Skeletal muscle satellite cell (primary cell): Measurements from ENCODE around the gene DYNC2H1. TPM values are rescaled to one million over a fixed set of nuclear protein-coding genes. Genes with fewer than 3 reads are reported as not detected.

ENCODE experiments used
- H3K27me3 ChIP-seq: 2 replicates; pipeline ENCODE4 v1.7.0; 2013; ENCODE audit warnings: low read length; ENCODE audit not compliant: control insufficient read depth, insufficient read depth
- H3K36me3 ChIP-seq: 2 replicates; pipeline ENCODE4 v1.7.0; 2013; ENCODE audit warnings: mild to moderate bottlenecking, control low read depth, low read length; ENCODE audit not compliant: insufficient read depth
- H3K4me1 ChIP-seq: 2 replicates; pipeline ENCODE4 v1.7.0; 2013; ENCODE audit warnings: low read length; ENCODE audit not compliant: control insufficient read depth, insufficient read depth
- H3K4me2 ChIP-seq: 2 replicates; pipeline ENCODE4 v1.7.0; 2013; ENCODE audit warnings: mild to moderate bottlenecking, low read length
- H3K4me3 ChIP-seq: 2 replicates; pipeline ENCODE4 v1.7.0; 2013; ENCODE audit warnings: low read length
- H3K9ac ChIP-seq: 2 replicates; pipeline ENCODE4 v1.7.0; 2013; ENCODE audit warnings: mild to moderate bottlenecking, low read depth, low read length, moderate library complexity
- H3K9me3 ChIP-seq: replicated peaks from 2 replicates; pipeline ENCODE4 v1.7.0; 2013; ENCODE audit warnings: mild to moderate bottlenecking, control low read depth, low read length
- total RNA-seq: library from RNA; depleted of rRNA; stranded (reverse); fragments of >200 nt; gene quantifications from 2 replicates; pipeline ENCODE4 v1.2.3, GENCODE V29; 2012; rRNA removed

DYNC2H1 gene, protein sequence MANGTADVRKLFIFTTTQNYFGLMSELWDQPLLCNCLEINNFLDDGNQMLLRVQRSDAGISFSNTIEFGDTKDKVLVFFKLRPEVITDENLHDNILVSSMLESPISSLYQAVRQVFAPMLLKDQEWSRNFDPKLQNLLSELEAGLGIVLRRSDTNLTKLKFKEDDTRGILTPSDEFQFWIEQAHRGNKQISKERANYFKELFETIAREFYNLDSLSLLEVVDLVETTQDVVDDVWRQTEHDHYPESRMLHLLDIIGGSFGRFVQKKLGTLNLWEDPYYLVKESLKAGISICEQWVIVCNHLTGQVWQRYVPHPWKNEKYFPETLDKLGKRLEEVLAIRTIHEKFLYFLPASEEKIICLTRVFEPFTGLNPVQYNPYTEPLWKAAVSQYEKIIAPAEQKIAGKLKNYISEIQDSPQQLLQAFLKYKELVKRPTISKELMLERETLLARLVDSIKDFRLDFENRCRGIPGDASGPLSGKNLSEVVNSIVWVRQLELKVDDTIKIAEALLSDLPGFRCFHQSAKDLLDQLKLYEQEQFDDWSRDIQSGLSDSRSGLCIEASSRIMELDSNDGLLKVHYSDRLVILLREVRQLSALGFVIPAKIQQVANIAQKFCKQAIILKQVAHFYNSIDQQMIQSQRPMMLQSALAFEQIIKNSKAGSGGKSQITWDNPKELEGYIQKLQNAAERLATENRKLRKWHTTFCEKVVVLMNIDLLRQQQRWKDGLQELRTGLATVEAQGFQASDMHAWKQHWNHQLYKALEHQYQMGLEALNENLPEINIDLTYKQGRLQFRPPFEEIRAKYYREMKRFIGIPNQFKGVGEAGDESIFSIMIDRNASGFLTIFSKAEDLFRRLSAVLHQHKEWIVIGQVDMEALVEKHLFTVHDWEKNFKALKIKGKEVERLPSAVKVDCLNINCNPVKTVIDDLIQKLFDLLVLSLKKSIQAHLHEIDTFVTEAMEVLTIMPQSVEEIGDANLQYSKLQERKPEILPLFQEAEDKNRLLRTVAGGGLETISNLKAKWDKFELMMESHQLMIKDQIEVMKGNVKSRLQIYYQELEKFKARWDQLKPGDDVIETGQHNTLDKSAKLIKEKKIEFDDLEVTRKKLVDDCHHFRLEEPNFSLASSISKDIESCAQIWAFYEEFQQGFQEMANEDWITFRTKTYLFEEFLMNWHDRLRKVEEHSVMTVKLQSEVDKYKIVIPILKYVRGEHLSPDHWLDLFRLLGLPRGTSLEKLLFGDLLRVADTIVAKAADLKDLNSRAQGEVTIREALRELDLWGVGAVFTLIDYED (N-terminal part only)
- total RNA-seq = 41.9 and 50.7 TPM in 2 replicates

DNA sequence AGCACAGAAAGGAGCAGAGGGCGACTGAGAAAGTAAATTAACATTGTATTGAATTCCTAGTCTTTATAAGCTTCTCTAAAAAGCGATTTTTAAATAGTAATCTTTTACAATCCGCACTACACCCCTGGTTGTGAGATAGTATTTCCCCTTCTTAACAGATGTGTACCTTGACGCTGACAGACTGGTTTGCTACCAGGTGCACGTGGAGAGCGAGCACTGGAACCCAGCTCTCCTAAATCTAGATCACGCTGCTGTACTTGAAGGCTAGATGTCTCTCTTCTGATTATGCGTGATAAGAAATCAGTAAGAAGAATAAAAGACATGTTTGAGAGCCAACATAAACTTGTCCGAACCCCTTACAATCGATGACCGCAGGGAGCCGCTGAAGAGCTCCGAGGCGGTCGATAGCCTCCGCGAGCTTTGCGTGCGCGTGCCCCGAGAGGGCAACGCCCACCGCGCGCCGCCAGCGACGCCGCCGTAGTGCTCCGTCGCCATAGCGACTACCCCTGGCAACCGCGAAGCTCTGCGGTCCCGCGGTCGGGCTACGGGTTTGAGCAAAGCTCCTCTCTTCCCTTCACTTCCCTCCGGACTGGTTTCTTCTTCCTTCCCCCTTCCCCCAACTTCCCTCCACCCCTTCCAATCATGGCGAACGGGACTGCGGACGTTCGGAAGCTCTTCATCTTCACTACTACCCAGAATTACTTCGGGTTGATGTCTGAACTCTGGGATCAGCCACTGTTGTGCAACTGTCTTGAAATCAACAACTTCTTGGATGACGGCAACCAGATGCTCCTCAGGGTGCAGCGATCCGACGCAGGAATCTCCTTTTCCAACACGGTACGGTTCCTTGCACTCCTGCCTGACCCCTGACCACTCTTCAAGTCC is at the start of gene DYNC2H1:
TSS of gene DYNC2H1 (plus strand) at position 494 of the 885 bp plus-strand sequence. CDS start at position 643, 149 bp downstream.
- H3K27me3 ChIP-seq = peaks cover 4% of the 10 kb centered on the region

DNA sequence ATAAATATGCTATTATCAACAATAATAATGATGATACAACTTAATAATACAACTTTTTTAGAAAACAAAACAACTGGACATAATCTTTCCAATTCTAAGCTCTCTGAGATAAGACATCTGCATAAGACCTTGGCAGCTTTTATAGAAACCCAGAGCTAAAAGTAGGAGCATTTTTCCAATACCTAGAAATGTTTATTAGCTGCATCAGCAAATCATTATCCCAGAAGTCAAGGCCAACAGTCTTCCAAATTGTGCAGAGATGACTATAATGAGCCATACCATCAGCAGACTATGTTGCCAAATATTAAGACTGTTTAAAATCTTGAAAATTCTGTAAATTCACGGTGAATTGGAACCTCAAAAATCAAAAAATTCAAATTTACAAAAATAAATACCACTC is 47.6 kb upstream of the DYNC2H1 start:
- Histone ChIP-seq H3K36me3 (peaks cover 35% of the 10 kb centered on the region), H3K9me3 (no peaks in the 10 kb centered on the region), H3K4me1 (no peaks in the 10 kb centered on the region), H3K9ac (no peak overlapping the region), H3K4me2 (no peak overlapping the region), H3K4me3 (no peak overlapping the region), H3K27me3 (no peaks in the 10 kb centered on the region)

More for the DNA sequence above, at the start of gene DYNC2H1:
- Histone ChIP-seq H3K4me3 (peak within 1 kb of the TSS; percentile 79), H3K9ac (peak within 1 kb of the TSS; percentile 78), H3K36me3 (no peaks in the 10 kb centered on the region), H3K4me2 (peak within 1 kb of the TSS; percentile 82), H3K9me3 (no peaks in the 10 kb centered on the region), H3K4me1 (peaks cover 10% of the 10 kb centered on the region)

DNA sequence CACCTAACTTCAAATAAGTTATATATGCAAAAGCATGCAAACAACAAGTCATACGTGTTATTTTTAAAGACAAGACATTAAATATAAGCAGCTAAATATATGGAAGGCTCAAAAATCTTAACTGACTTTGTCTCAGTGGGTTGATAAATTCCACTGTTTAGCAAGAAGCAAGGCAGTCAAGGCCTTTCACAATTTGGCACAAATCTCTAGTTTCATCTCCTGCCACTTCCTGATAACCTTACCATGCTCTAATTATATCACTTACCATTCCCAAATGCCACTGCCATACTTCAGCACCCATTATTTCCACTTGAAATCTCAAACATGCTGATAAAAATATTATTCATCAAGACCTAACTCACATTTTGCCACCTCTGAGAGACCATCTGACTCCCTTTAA is 42.1 kb upstream of the DYNC2H1 start:
- Histone ChIP-seq H3K27me3 (no peaks in the 10 kb centered on the region), H3K4me1 (no peaks in the 10 kb centered on the region), H3K36me3 (peaks cover 26% of the 10 kb centered on the region), H3K9ac (no peak overlapping the region), H3K9me3 (no peaks in the 10 kb centered on the region), H3K4me2 (no peak overlapping the region), H3K4me3 (no peak overlapping the region)

DNA sequence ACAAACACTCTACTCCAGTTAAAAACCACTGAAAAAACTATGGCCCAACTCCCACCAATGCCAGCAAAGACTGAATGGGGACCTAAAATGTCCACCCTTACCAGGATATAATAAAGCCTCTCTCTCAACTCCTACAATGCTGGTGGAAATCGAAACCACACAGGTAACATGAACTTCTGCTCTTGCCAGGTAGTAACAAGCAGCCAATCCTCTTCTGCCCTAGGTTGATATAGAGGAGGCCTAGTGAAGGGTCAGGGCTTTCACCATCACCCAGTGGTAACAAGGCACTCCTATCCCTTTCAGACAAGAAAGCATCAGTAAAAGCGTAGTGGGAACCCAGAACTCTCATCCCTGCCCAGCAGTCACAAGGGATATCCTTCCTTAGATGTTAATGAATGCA is 39.9 kb upstream of the DYNC2H1 start:
- Histone ChIP-seq H3K9ac (no peak overlapping the region), H3K36me3 (peaks cover 21% of the 10 kb centered on the region), H3K9me3 (no peaks in the 10 kb centered on the region), H3K4me3 (no peak overlapping the region), H3K4me1 (no peaks in the 10 kb centered on the region), H3K4me2 (no peak overlapping the region), H3K27me3 (no peaks in the 10 kb centered on the region)

DNA sequence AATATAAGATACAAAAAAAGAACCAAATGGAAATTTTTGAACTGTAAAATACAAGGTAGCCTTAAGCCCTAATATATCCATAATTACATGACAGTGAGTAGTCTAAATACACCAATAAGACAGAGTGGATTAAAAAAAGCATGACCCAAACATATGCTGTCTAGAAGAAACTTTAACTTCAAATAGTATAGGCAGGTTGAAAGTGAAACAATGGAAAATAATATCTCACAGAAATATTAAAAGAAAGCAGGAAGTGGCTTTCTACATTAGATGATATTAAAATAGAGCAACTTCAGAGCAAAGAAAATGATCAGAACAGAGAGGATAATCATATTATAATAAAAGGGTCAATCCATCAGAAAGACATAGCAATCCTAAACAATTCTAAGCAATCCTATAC is 39.1 kb upstream of the DYNC2H1 start:
- no peaks in the 10 kb centered on the region for H3K27me3 ChIP-seq
- H3K4me3 ChIP-seq = no peak overlapping the region
- no peak overlapping the region for H3K4me2 ChIP-seq
- no peaks in the 10 kb centered on the region for H3K9me3 ChIP-seq
- H3K9ac ChIP-seq = no peak overlapping the region
- peaks cover 19% of the 10 kb centered on the region for H3K36me3 ChIP-seq
- H3K4me1 ChIP-seq = no peaks in the 10 kb centered on the region

DNA sequence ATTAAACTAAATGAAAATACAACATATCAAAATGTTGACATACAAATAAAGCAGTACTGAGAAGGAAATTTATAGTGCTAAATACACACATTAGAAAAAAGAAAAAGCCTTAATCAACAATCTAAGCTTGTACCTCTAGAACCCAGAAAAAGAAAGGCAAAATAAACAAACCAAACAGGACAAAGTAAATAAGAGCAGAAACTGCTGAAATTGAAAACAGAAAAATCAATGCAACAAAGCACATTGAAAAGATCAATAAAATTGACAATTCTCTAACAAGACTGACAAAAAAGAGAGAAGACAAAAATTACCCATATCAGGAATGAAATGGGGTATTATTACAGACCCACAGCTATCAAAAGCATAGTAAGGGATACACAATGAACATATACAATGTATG is 38.2 kb upstream of the DYNC2H1 start:
- H3K4me3 ChIP-seq = no peak overlapping the region
- H3K9me3 ChIP-seq = no peaks in the 10 kb centered on the region
- H3K4me1 ChIP-seq = no peaks in the 10 kb centered on the region
- peaks cover 24% of the 10 kb centered on the region for H3K36me3 ChIP-seq
- H3K9ac ChIP-seq = no peak overlapping the region
- H3K27me3 ChIP-seq = no peaks in the 10 kb centered on the region
- no peak overlapping the region for H3K4me2 ChIP-seq

DNA sequence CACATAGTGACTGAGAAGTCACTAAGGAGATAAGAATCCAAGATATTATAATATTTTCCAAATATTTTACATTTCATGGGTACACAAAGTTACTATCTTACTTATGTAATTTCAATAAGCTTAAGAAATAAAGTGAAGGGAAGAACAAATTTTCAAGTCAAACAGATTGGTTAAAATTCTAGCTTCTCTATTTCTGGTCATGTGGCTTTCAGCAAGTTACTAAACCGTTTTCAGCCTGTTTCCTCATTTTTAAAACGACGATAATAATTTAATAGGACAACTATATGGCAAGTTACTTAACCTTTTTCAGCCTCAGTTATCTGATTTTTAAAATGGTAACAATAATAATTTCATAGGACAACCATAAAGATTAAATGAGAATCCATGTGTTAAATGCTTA is 32.9 kb upstream of the DYNC2H1 start:
- Histone ChIP-seq H3K27me3 (no peaks in the 10 kb centered on the region), H3K4me1 (peaks cover 13% of the 10 kb centered on the region), H3K36me3 (peaks cover 54% of the 10 kb centered on the region), H3K4me2 (no peak overlapping the region), H3K9me3 (no peaks in the 10 kb centered on the region), H3K9ac (no peak overlapping the region), H3K4me3 (no peak overlapping the region)

DNA sequence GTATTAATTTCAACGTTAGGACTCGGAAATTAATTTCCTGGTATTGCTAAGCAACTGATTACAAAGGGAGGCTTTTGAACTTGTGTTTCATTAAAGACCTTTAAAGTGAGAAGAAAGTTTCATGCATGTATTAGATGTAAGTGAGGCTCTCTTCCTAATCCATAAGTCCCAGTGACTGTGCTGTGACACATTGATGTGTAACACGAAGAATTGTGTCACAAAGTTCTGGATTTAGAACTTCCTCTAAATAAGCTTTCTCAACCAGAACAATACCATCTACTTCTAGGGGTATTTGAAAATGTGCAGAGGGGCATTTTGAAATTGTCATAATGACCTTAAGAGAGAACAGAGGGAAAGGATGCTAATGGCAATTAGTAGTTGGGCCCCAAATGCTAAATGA is 31.7 kb upstream of the DYNC2H1 start:
- Histone ChIP-seq H3K27me3 (no peaks in the 10 kb centered on the region), H3K4me1 (peaks cover 13% of the 10 kb centered on the region), H3K4me2 (no peak overlapping the region), H3K9ac (no peak overlapping the region), H3K36me3 (peaks cover 62% of the 10 kb centered on the region), H3K4me3 (no peak overlapping the region), H3K9me3 (no peaks in the 10 kb centered on the region)

DNA sequence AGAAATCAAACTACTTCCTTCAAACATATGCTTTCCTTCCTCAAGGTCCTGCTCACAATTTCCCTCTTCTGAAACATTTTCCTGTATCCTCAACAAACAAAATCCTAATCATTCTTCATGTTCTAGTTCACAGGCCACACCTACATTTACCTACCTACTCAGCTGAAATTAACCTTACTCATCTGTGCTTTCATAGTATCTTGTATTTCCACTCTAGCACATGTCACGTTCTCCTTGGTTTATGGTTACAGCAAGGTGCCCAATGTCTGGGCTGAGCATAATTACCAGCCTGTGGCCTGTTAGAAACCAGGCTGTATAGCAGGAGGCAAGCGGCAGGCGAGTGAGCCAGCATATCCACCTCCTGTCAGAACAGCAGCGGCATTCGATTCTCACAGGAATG is 30.5 kb upstream of the DYNC2H1 start:
- no peaks in the 10 kb centered on the region for H3K27me3 ChIP-seq
- H3K4me3 ChIP-seq = no peak overlapping the region
- H3K9me3 ChIP-seq = no peaks in the 10 kb centered on the region
- H3K4me2 ChIP-seq = no peak overlapping the region
- peaks cover 62% of the 10 kb centered on the region for H3K36me3 ChIP-seq
- H3K9ac ChIP-seq = no peak overlapping the region
- peaks cover 13% of the 10 kb centered on the region for H3K4me1 ChIP-seq

DNA sequence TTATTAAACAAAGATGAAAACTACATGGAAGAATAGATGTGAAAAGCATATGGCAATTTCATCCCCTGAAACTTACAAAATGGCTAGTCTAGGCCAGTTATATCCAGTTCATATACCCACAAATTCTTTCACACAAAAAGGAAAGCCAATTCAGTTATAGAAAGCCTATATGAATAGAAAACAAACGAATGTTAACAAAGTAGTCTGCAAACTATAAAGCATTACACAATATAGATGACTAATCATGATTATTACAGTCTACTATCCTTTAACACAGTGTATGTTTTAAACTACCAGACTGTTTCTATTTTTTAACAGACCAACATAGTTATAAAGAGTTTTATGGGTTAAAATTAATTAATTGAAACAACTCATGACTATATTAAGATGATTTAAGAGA is 29.4 kb upstream of the DYNC2H1 start:
- H3K4me3 ChIP-seq = no peak overlapping the region
- peaks cover 66% of the 10 kb centered on the region for H3K36me3 ChIP-seq
- no peak overlapping the region for H3K9ac ChIP-seq
- H3K27me3 ChIP-seq = no peaks in the 10 kb centered on the region
- H3K4me1 ChIP-seq = peaks cover 13% of the 10 kb centered on the region
- H3K4me2 ChIP-seq = no peak overlapping the region
- H3K9me3 ChIP-seq = no peaks in the 10 kb centered on the region
